ENCODE measurements around the gene SUPV3L1. TPM values are rescaled to one million over a fixed set of nuclear protein-coding genes. Genes with fewer than 3 reads are reported as not detected.
A peak's percentile ranks its signal among the peaks of the same experiment; 100 is the strongest.

SUPV3L1 gene
- total RNA-seq, 1 experiment from 2014 or later: 24.9 TPM

GRCh38 chr10:69202332-69202731 lies 22.3 kb downstream of the SUPV3L1 start:
- no peak for DNase-seq (ENCODE audit: low read depth)

DNA sequence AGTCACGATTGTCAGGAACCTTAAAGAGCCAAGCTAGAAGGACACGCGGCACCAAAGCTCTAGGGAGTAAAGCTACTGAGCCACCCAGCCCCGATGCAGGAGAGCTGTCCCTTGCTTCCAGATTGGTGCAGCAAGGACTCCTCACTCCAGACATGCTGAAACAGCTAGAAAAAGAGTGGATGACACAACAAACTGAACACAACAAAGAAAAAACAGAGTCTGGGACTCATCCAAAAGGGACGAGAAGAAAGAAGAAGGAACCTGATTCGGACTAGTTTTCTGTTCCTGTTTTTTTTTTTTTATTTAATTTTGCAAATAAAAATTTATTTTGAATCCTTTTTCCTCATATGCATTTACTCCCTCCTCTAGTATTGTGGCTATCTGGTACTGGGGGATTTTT lies 28.7 kb downstream of the SUPV3L1 start:
- no peak for DNase-seq (ENCODE audit: low read depth)

DNA sequence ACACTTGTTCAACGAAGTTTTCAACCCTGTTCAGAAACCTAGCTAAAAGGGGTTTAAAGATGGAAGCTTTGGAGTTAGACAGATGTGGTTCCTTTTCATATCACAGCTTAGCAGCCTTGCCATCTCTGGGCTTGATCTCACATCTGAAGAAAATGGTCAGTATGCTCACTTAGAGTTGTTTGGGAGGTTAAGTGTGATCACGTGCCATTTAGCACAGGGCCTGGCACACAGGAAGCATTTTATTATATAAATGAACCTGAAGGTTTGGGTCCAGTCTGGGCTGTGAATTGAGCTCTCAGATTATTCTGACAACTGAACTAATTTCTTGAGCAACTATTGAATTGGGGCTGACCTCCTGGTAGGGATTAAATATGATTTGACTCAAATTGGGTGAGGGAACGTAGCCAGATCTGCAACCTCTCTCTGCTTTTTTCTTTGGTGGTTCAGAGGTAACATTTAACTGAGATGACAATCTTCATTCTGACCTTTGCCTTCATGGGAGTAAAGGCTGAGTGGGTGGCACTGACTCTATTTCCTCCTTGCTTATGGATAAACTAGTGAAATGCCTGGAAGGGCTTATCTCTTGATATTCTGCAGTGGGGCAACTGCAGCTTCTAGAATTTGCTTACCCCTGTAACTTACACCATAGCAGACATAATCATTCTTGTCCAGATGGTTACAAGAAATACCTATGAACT lies 29.9 kb downstream of the SUPV3L1 start:
- no peak for DNase-seq (ENCODE audit: low read depth)

DNA sequence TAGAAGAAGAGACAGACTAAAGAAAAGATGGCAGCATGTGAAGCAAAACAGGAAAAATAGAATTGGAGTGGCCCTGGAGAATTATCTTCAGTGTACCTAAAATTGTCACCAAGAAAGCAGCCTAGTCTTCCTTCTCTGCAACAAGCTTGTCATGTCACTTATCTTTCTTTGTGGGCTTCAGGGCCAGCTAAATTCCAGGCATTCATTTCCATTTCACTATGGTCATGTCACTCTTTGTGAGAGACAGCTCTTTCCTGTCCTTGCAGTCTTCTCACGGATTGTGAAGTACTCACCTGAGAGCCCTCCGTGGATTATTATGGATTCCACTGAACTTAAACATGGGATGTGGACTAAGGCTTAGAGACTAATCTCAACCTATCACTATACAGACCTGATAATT lies 31.1 kb downstream of the SUPV3L1 start:
- no peak for DNase-seq (ENCODE audit: low read depth)

DNA sequence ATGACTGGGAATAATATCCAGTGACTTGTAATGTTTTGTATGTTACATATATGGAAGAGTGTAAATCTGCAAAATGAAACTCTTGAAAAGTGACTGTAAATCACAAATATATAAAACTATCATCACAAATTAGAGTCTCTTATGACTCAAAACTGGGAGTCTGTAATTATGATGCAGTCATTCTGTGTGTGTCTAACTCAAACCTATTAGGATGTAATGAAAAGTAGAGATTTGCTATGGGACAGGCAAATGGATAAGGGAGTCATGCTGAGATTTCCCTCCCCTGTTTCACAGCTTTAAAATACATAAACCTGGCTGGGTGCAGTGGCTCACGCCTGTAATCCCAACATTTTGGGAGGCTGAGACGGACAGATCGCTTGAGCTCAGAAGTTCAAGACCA lies 31.5 kb downstream of the SUPV3L1 start:
- no peak for DNase-seq (ENCODE audit: low read depth)

GRCh38 chr10:69213591-69214311 lies 33.7 kb downstream of the SUPV3L1 start:
- DNase-seq (ENCODE audit: low read depth): no peak

DNA sequence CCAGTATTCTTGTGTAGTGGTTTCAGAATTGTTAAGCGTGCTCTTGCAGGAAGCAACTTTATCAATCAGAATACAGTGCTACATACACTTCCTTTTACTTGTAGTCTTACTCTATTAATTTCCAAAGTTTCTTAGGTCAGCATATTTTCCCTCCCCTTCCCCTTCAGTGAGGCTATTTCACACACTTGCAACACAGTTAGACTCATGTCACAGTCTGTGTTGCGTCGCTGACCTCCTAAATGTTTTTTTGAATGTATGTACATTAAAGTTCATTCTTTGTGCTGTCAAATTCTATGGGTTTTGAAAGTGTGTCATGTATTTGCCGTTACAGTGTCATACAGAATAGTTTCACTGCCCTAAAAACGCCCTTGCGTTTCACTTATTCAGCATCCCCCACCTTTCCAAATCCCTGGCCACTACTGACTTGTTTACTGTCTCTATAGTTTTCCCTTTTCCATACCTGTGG lies 34.7 kb downstream of the SUPV3L1 start:
- DNase-seq (ENCODE audit: low read depth): no peak

GRCh38 chr10:69215405-69216171 lies 35.6 kb downstream of the SUPV3L1 start:
- DNase-seq (ENCODE audit: low read depth): no peak

- DNase-seq (ENCODE audit: low read depth): no peak
Observed at GRCh38 chr10:69216577-69217118, 36.6 kb downstream of the SUPV3L1 start.

DNA sequence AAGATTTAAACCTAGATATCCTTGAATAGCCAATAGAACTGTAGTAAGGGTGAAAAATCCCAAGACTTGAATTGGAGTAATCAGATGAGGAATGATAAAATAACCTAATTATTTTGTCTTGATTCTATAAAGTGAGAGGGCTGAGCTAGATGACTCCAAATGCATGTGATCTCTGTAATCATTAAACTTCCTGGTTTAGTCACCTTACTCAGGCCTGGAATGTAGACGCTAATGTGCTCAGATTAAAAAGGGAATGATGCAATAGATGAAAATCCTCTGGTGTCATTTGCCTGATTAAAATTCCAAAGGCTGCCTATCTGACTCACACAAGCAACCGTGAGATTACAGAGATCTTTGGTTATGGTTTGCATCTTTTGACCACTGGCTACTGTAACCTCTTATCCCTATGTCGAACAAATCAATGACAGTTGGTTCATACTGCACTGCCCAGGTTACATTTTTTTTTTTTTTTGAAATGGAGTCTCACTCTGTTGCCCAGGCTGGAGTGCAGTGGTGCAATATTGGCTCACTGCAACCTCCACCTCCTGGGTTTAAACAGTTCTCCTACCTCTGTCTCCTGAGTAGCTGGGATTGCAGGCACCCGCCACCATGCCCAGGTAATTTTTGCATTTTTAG lies 37.2 kb downstream of the SUPV3L1 start:
- peak; percentile 75 for DNase-seq (ENCODE audit: low read depth)

DNA sequence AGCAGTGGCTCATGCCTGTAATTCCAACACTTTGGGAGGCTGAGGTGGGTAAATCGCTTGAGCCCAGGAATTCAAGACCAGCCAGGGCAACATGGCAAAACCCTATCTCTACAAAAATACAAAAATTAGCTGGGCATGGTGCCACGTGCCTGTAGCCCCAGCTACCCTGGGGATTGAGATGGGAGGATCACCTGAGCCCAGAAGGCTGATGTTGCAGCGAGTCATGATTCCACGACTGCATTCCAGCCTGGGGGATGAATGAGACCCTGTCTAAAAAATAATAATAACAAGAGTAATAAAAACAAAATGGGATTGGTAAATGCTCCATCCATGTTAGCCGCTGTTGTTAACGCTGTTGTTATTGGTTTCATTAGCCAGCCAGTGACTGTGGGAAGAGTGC lies 38.8 kb downstream of the SUPV3L1 start:
- no peak for DNase-seq (ENCODE audit: low read depth)

DNA sequence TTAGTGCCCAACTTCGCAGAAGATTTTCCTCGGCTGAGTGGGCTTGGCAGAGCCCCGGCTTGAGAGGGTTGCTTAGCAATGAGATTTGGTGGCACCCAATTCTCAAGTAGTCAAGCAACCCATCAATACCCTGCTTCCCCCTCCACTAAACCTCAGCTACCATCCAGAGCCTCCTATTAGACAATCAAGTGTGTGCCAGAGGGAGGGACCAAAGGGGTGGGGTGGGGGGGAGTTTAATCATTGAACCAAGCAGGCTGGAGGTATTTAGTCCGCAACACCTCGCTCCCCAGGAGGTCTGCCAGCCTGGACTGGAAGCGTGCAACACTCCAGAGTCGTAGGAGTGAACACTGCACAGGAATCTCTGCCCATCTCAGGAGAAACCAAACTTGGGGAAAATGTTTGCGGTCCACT lies 40.0 kb downstream of the SUPV3L1 start, which contains the start of gene HKDC1:
Gene HKDC1, plus strand, starts transcription at position 292 of the 411 bp plus-strand sequence. Its CDS starts 104 bp downstream, at position 396.
- DNase-seq (ENCODE audit: low read depth): no peak

DNA sequence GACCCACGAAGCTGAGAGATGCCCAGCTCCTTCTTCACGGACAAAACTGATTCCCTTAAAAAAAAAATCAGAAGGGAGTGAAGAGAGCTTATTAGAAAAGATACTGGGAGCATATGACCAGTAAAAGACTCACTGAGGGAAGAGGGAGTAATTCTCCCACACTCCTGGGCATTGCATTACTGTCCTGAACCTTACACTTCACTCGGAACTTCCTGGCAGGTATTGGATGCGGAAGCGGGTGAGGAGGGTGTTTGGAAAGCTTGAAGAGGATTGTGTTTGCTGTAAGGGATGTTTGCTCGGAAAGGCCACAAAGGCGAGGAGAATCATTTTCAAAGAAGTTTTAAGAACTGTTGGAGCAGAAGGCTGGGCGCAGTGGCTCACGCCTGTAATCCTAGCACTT lies 40.5 kb downstream of the SUPV3L1 start:
- DNase-seq (ENCODE audit: low read depth): no peak

- peak; percentile 63 for DNase-seq (ENCODE audit: low read depth)
Observed at GRCh38 chr10:69222157-69223027, 42.4 kb downstream of the SUPV3L1 start.

DNA sequence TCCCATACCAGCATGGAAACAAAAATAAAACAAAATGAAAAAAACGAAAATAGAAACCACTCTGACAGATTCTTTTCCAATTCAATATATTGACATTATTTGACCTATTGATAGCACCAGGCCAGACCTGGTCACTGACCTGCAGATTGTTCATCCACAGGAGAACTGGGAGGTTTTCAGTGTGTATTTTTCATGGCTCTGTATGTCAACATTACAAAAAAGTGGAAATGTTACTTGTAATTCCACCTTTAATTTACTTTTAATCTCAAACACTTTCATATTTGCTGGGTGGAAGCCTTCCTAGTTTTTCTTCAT lies 43.0 kb downstream of the SUPV3L1 start:
- no peak for DNase-seq (ENCODE audit: low read depth)

- no peak for DNase-seq (ENCODE audit: low read depth)
Observed at GRCh38 chr10:69224862-69225657, 45.0 kb downstream of the SUPV3L1 start.

- DNase-seq (ENCODE audit: low read depth): no peak
Observed at GRCh38 chr10:69225681-69226080, 45.6 kb downstream of the SUPV3L1 start.

DNA sequence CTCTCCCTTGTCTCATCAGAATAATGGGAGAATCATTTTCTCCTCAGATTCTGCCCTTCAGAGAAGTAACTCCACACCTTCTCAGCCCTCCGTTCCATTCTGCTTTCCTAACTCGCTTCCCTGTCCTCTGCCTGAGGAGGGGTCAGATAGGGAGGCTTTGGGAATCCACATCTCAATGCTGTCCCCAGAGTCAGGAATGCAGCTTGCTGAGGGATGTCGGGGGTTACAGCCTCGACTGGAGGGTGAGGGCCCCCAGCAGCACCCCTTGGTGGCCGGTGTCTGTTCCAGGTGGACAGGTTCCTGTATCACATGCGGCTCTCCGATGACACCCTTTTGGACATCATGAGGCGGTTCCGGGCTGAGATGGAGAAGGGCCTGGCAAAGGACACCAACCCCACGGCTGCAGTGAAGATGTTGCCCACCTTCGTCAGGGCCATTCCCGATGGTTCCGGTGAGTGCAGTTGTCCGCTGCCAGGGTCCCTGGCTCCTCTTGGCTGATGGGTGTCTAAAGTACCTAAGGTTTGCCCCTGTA lies 47.0 kb downstream of the SUPV3L1 start:
- no peak for DNase-seq (ENCODE audit: low read depth)

DNA sequence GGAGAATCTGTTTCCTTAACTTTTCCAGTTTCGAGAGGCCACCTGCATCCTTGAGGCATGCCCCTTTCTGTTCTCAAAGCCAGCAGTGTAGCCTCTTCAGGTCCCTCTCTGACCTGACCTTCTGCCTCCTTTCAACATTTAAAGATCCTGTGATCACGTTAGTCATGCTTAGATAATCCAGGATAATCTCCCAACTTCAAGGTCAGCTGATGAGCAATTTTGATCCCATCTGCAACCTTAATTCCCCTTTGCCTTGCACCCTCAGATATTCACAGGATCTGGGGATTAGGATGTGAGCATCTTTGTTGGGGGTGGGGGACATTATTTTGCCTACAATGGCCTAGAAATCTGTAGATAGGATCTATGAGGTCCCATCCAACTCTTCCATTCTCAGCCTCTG lies 48.1 kb downstream of the SUPV3L1 start:
- no peak for DNase-seq (ENCODE audit: low read depth)

DNA sequence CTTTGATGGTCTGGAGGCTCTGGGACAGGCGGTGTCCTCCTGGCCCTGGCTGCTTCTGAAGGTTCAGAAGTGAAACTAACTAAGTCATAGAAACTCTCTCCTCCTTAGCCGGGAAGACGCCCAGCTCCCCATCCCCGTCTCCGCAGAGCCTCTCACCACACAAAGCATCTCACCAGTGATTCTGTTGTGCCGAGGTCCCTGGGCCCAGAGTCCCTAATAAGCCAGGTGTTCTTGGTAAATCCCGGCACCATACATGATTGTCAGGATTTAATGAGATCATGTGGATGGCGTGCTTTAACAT lies 49.5 kb downstream of the SUPV3L1 start:
- DNase-seq (ENCODE audit: low read depth): no peak

Measured in LHCN-M2 (cell line).